Peyer's patch (tissue), 4 donors: ENCODE results near the gene PUSL1. TPM values are rescaled to one million over a fixed set of nuclear protein-coding genes. Genes with fewer than 3 reads are reported as not detected.
"Not testable (repeated sequence)": the region's sequence is repeated elsewhere in the genome, so short reads cannot be mapped to it uniquely, and the experiment has no call there.

Source experiments
- DNase-seq, 3 donors: peaks; one replicate each; pipeline ENCODE4 v3.0.0-alpha.2; 2017 to 2019
- H3K27ac ChIP-seq, 4 donors: fragments of 200-600 bp; sonication (generic); one replicate each; pipeline ENCODE4 v1.5.1; 2016 to 2019
- H3K27me3 ChIP-seq, 2 donors: fragments of 200-600 bp; sonication (generic); one replicate each; pipeline ENCODE4 v1.5.1; 2019
- H3K36me3 ChIP-seq, 3 donors: fragments of 200-600 bp; sonication (generic); one replicate each; pipeline ENCODE4 v1.5.1; 2016 to 2019
- H3K4me1 ChIP-seq, 4 donors: fragments of 200-600 bp; sonication (generic); one replicate each; pipeline ENCODE4 v1.5.1; 2016 to 2019
- H3K4me3 ChIP-seq, 4 donors: fragments of 200-600 bp; sonication (generic); 1 replicate in 3 of 4; 2 replicates in 1 of 4; pipeline ENCODE4 v1.5.1; 2016 to 2019; ENCODE audit warnings: mild to moderate bottlenecking in 1 of 4
- H3K9me3 ChIP-seq, 4 donors: fragments of 200-600 bp; sonication (generic); one replicate each; pipeline ENCODE4 v1.5.1; 2016 to 2019; ENCODE audit warnings: mild to moderate bottlenecking in 1 of 4
- POLR2A ChIP-seq, 2 donors: fragments of 450-650 bp; IDR thresholded peaks; one replicate each; pipeline ENCODE4 v1.5.1; 2017; ENCODE audit warnings: antibody characterized with exemption in 2 of 2, mild to moderate bottlenecking in 2 of 2, moderate library complexity in 2 of 2
- total RNA-seq, 4 donors: library from RNA; depleted of rRNA; stranded (reverse); fragments of >200 nt; gene quantifications; one replicate each; pipeline ENCODE4 v1.1.0, GENCODE V29; 2016
- TF ChIP-seq, protein P1 (sequence below), 6 experiments: fragments of 450-650 bp in 4 of 6; fragments of 200-600 bp in 2 of 6; sonication (generic) in 1 of 6; IDR thresholded peaks; one replicate each; pipeline ENCODE4 v1.5.1; 2017 to 2019; ENCODE audit warnings: antibody characterized with exemption in 6 of 6, mild to moderate bottlenecking in 3 of 6, moderate library complexity in 1 of 6

Gene PUSL1
- total RNA-seq, 4 donors from 2014 or later = 12.4 to 38.9 (median 24.4) TPM

- H3K27ac ChIP-seq = no peak overlapping the region
- no peak overlapping the region for H3K4me3 ChIP-seq
- no peak for DNase-seq
- H3K36me3 ChIP-seq = peaks cover 0 to 80% (median 0%) of the 10 kb centered on the region in 3 donors
- TF ChIP-seq, protein P1, sequence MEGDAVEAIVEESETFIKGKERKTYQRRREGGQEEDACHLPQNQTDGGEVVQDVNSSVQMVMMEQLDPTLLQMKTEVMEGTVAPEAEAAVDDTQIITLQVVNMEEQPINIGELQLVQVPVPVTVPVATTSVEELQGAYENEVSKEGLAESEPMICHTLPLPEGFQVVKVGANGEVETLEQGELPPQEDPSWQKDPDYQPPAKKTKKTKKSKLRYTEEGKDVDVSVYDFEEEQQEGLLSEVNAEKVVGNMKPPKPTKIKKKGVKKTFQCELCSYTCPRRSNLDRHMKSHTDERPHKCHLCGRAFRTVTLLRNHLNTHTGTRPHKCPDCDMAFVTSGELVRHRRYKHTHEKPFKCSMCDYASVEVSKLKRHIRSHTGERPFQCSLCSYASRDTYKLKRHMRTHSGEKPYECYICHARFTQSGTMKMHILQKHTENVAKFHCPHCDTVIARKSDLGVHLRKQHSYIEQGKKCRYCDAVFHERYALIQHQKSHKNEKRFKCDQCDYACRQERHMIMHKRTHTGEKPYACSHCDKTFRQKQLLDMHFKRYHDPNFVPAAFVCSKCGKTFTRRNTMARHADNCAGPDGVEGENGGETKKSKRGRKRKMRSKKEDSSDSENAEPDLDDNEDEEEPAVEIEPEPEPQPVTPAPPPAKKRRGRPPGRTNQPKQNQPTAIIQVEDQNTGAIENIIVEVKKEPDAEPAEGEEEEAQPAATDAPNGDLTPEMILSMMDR (IDR thresholded peaks at IDR 0.05) = no peak
- no peaks in the 10 kb centered on the region for H3K27me3 ChIP-seq
- H3K9me3 ChIP-seq = no peaks in the 10 kb centered on the region
- H3K4me1 ChIP-seq = peaks cover 0 to 15% (median under 1%) of the 10 kb centered on the region in 4 donors
These were observed 6.4 kb downstream of the PUSL1 start for GRCh38 chr1:1314678-1315335.

- peaks cover 0 to 81% (median 0%) of the 10 kb centered on the region in 3 donors for H3K36me3 ChIP-seq
- no peaks in the 10 kb centered on the region for H3K27me3 ChIP-seq
- DNase-seq = no peak
- H3K4me3 ChIP-seq = no peak overlapping the region
- no peak overlapping the region for H3K27ac ChIP-seq
- peaks cover 0 to 9% (median 0%) of the 10 kb centered on the region in 4 donors for H3K4me1 ChIP-seq
- TF ChIP-seq POLR2A (IDR thresholded peaks at IDR 0.05) = no peak
- TF ChIP-seq, protein P1 (IDR thresholded peaks at IDR 0.05) = no peak
- H3K9me3 ChIP-seq = no peaks in the 10 kb centered on the region
These were observed 7.1 kb downstream of the PUSL1 start for GRCh38 chr1:1315435-1315954.

DNA sequence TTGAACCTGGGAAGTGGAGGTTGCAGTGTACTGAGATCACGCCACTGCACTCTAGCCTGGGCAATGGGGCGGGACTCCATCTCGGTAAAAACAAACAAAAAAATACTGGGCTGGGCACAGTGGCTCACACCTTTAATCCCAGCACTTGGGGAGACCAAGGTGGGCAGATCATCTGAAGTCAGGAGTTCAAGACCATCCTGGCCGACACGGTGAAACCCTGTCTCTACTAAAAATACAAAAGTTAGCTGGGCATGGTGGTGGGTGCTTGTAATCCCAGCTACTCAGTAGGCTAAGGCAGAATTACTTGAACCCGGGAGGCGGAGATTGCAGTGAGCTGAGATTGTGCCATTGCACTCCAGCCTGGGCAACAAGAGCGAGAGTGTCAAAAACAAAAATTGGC lies 7.8 kb downstream of the PUSL1 start:
- Histone ChIP-seq H3K36me3 (peaks cover 0 to 78% (median 0%) of the 10 kb centered on the region in 3 donors), H3K4me1 (peaks cover 0 to 13% (median under 1%) of the 10 kb centered on the region in 4 donors)
- not testable (repeated sequence) for H3K9me3 ChIP-seq, H3K27ac ChIP-seq, H3K27me3 ChIP-seq, H3K4me3 ChIP-seq, DNase-seq

GRCh38 chr1:1317420-1317819 lies 9.0 kb downstream of the PUSL1 start:
- Histone ChIP-seq H3K27ac (peak overlapping the region in 2 of 4 donors; percentile 35 to 69), H3K4me1 (peaks cover 0 to 21% (median 5%) of the 10 kb centered on the region in 4 donors), H3K4me3 (no peak overlapping the region), H3K27me3 (no peaks in the 10 kb centered on the region), H3K9me3 (no peaks in the 10 kb centered on the region), H3K36me3 (peaks cover 0 to 66% (median 0%) of the 10 kb centered on the region in 3 donors)
- no peak for TF ChIP-seq POLR2A (IDR thresholded peaks at IDR 0.05)
- TF ChIP-seq, protein P1 (IDR thresholded peaks at IDR 0.05) = no peak
- DNase-seq = no peak

DNA sequence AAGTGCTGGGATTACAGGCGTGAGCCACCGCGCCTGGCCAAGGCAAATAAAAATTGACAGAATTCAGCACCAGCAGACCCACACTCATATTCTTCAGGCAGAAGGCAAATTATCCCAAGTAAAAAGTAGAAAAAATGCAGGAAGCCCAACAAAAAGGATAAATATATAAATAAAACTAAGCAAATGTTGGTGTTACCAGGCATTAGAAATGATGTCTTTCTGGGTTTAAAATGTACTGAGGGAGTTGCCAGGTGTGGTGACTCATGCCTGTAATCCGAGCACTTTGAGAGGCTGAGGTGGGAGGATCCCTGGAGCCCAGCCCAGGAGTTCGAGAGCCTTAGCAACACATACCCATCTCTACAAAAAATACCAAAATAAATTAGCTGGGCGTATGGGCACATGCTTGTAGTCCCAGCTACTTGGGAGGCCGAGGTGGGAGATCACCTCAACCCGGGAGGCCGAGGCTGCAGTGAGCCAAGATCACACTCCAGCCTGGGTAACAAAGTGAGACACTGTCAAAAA lies 9.8 kb downstream of the PUSL1 start:
- Histone ChIP-seq H3K27ac (peak overlapping the region in 2 of 4 donors; percentile 35 to 69), H3K4me1 (peaks cover 0 to 28% (median 10%) of the 10 kb centered on the region in 4 donors), H3K4me3 (no peak overlapping the region), H3K9me3 (no peaks in the 10 kb centered on the region), H3K27me3 (no peaks in the 10 kb centered on the region), H3K36me3 (peaks cover 0 to 58% (median 0%) of the 10 kb centered on the region in 3 donors)
- TF ChIP-seq, protein P1 (IDR thresholded peaks at IDR 0.05) = no peak
- no peak for TF ChIP-seq POLR2A (IDR thresholded peaks at IDR 0.05)
- DNase-seq = peak; percentile 32 to 85 (median 69)
